Calu3 (cell line): ENCODE results near the gene SPECC1. TPM values are rescaled to one million over a fixed set of nuclear protein-coding genes. Genes with fewer than 3 reads are reported as not detected.
"Not testable (repeated sequence)": the region's sequence is repeated elsewhere in the genome, so short reads cannot be mapped to it uniquely, and the experiment has no call there.

Source experiments
- BruUV-seq: library from RNA; stranded (reverse); fragments of 400-500 nt; replicated peaks from 2 replicates; lab custom pipeline; 2021; lab: Mats Ljungman, UMichigan
- CTCF ChIA-PET: fragments of 300-600 bp; sonication (Branson Sonifier 250); formaldehyde crosslinking; loops from one replicate; lab custom pipeline; 2022; ENCODE audit warnings: antibody characterized with exemption; lab: Charles Lee
- DNase-seq: peaks from one replicate; pipeline ENCODE4 v3.0.0; 2022
- H3K27ac Mint-ChIP-seq: one replicate; pipeline ENCODE4 v1.8.0; 2022; ENCODE audit warnings: mixed read lengths; ENCODE audit not compliant: unreplicated experiment
- H3K27me3 Mint-ChIP-seq: one replicate; pipeline ENCODE4 v1.8.0; 2022; ENCODE audit warnings: mixed read lengths; ENCODE audit not compliant: unreplicated experiment
- H3K36me3 Mint-ChIP-seq: one replicate; pipeline ENCODE4 v1.8.0; 2022; ENCODE audit warnings: mild to moderate bottlenecking, moderate library complexity, mixed read lengths; ENCODE audit not compliant: insufficient read depth, unreplicated experiment
- H3K4me1 Mint-ChIP-seq: one replicate; pipeline ENCODE4 v1.8.0; 2022; ENCODE audit warnings: mild to moderate bottlenecking, low read depth, mixed read lengths; ENCODE audit not compliant: unreplicated experiment
- H3K4me3 Mint-ChIP-seq: one replicate; pipeline ENCODE4 v1.8.0; 2022; ENCODE audit warnings: mild to moderate bottlenecking, low read depth, moderate library complexity, mixed read lengths; ENCODE audit not compliant: unreplicated experiment
- H3K9me3 Mint-ChIP-seq: one replicate; pipeline ENCODE4 v1.8.0; 2022; ENCODE audit warnings: low read depth, mixed read lengths; ENCODE audit not compliant: unreplicated experiment
- CTCF ChIP-seq: fragments of 200-600 bp; IDR thresholded peaks from one replicate; pipeline ENCODE4 v1.8.0; 2022; ENCODE audit warnings: antibody characterized with exemption; ENCODE audit not compliant: unreplicated experiment
- intact Hi-C: fragments of 100-400 bp; cut with micrococcal nuclease; formaldehyde crosslinking; loops from one replicate; pipeline ENCODE4 v1.10.0; 2022; ENCODE audit not compliant: unreplicated experiment
- total RNA-seq: library from RNA; stranded (reverse); gene quantifications from 2 replicates; pipeline ENCODE4 v1.2.3, GENCODE V29; 2022

Gene SPECC1
- total RNA-seq, 1 experiment from 2014 or later, result 53.5 TPM

- no peak for TF ChIP-seq CTCF
- intact Hi-C loops, result no loop called here
- H3K9me3 Mint-ChIP-seq, result no peaks in the 10 kb centered on the region
- H3K27ac Mint-ChIP-seq, result no peak overlapping the region
- DNase-seq, result no peak
- CTCF ChIA-PET, result no interaction called here
- H3K36me3 Mint-ChIP-seq, result peaks cover 14% of the 10 kb centered on the region
- peaks cover 77% of the 10 kb centered on the region for H3K27me3 Mint-ChIP-seq
- H3K4me1 Mint-ChIP-seq, result peaks cover 9% of the 10 kb centered on the region
- peak overlapping the region; percentile 82 for H3K4me3 Mint-ChIP-seq
- BruUV-seq, result no TSS peak
These were observed 182 bp upstream of the SPECC1 start for GRCh38 chr17:20009052-20009301.

- Mint-ChIP-seq H3K4me3 (peak overlapping the region; percentile 63), H3K9me3 (no peaks in the 10 kb centered on the region), H3K27ac (no peak overlapping the region), H3K4me1 (peaks cover 9% of the 10 kb centered on the region), H3K36me3 (peaks cover 14% of the 10 kb centered on the region), H3K27me3 (peaks cover 69% of the 10 kb centered on the region)
- no peak for TF ChIP-seq CTCF
- intact Hi-C loops, result no loop called here
- no TSS peak for BruUV-seq
- CTCF ChIA-PET, result interaction anchor here (0.7 to 1.5 kb wide), 3 partner anchors 15 to 62 kb away, joined by 3 to 8 read pairs (median 3); no protein-coding TSS in a partner anchor
- peak; percentile 6 for DNase-seq
These were observed 1.1 kb downstream of the SPECC1 start for GRCh38 chr17:20010099-20010863.

- no TSS peak for BruUV-seq
- no peak for TF ChIP-seq CTCF
- peaks cover 14% of the 10 kb centered on the region for H3K36me3 Mint-ChIP-seq
- CTCF ChIA-PET, result no interaction called here
- H3K27ac Mint-ChIP-seq, result no peak overlapping the region
- no peaks in the 10 kb centered on the region for H3K9me3 Mint-ChIP-seq
- DNase-seq, result no peak
- H3K27me3 Mint-ChIP-seq, result peaks cover 66% of the 10 kb centered on the region
- H3K4me3 Mint-ChIP-seq, result no peak overlapping the region
- intact Hi-C loops, result no loop called here
- peaks cover 9% of the 10 kb centered on the region for H3K4me1 Mint-ChIP-seq
These were observed 1.8 kb downstream of the SPECC1 start for GRCh38 chr17:20010936-20011335.

- intact Hi-C loops, result no loop called here
- Mint-ChIP-seq H3K9me3 (no peaks in the 10 kb centered on the region), H3K4me1 (peaks cover 9% of the 10 kb centered on the region), H3K36me3 (peaks cover 14% of the 10 kb centered on the region), H3K4me3 (no peak overlapping the region), H3K27me3 (peaks cover 57% of the 10 kb centered on the region), H3K27ac (no peak overlapping the region)
- no TSS peak for BruUV-seq
- CTCF ChIA-PET, result interaction anchor here (0.6 kb wide), 1 partner anchor 36 kb away, joined by 3 read pairs; no protein-coding TSS in a partner anchor
- no peak for TF ChIP-seq CTCF
- DNase-seq, result no peak
These were observed 2.9 kb downstream of the SPECC1 start for GRCh38 chr17:20012017-20012536.

- BruUV-seq, H3K4me3 Mint-ChIP-seq, DNase-seq, CTCF ChIA-PET, H3K9me3 Mint-ChIP-seq, H3K4me1 Mint-ChIP-seq, H3K36me3 Mint-ChIP-seq, intact Hi-C loops, H3K27ac Mint-ChIP-seq: not testable (repeated sequence)
- H3K27me3 Mint-ChIP-seq, result peaks cover 35% of the 10 kb centered on the region
These were observed 7.4 kb downstream of the SPECC1 start for GRCh38 chr17:20016475-20016992.
